KMS-11 (cell line): Measurements from ENCODE around the gene SPINT1.

ENCODE experiments used
- H2AFZ ChIP-seq: fragments of 200-600 bp; sonication (generic); 2 replicates; pipeline ENCODE4 v1.6.1; 2016; ENCODE audit warnings: antibody characterized with exemption, mixed run types, low read depth
- H3K27ac ChIP-seq: fragments of 200-600 bp; sonication (generic); 2 replicates; pipeline ENCODE4 v1.6.1; 2016; ENCODE audit warnings: mild to moderate bottlenecking, mixed run types
- H3K27me3 ChIP-seq: fragments of 200-600 bp; sonication (generic); 2 replicates; pipeline ENCODE4 v1.6.1; 2017; ENCODE audit warnings: mild to moderate bottlenecking, low read depth, mixed run types, moderate library complexity; ENCODE audit not compliant: insufficient read depth
- H3K36me3 ChIP-seq: fragments of 200-600 bp; sonication (generic); 2 replicates; pipeline ENCODE4 v1.6.1; 2017; ENCODE audit warnings: mild to moderate bottlenecking, mixed run types; ENCODE audit not compliant: insufficient read depth
- H3K4me1 ChIP-seq: fragments of 200-600 bp; sonication (generic); 2 replicates; pipeline ENCODE4 v1.6.1; 2016; ENCODE audit warnings: mild to moderate bottlenecking, low read depth, mixed run types; ENCODE audit not compliant: poor library complexity, severe bottlenecking
- H3K4me2 ChIP-seq: fragments of 200-600 bp; sonication (generic); 2 replicates; pipeline ENCODE4 v1.7.0; 2016; ENCODE audit warnings: mild to moderate bottlenecking, mixed run types
- H3K4me3 ChIP-seq: fragments of 200-600 bp; sonication (generic); IDR thresholded peaks from 2 replicates; pipeline ENCODE4 v1.6.1; 2017; ENCODE audit warnings: low read depth, low read length, mixed read lengths; ENCODE audit not compliant: insufficient read depth
- H3K79me2 ChIP-seq: fragments of 200-600 bp; sonication (generic); 2 replicates; pipeline ENCODE4 v1.6.1; 2016; ENCODE audit warnings: low read depth, mixed run types; ENCODE audit not compliant: insufficient read depth
- H3K9ac ChIP-seq: fragments of 200-600 bp; sonication (generic); 2 replicates; pipeline ENCODE4 v1.6.1; 2016; ENCODE audit warnings: mild to moderate bottlenecking, mixed run types
- H4K20me1 ChIP-seq: fragments of 200-600 bp; sonication (generic); 2 replicates; pipeline ENCODE4 v1.6.1; 2016; ENCODE audit warnings: mild to moderate bottlenecking, mixed run types; ENCODE audit not compliant: insufficient read depth
- TF ChIP-seq, protein P1 (sequence below): fragments of 200-600 bp; sonication (generic); conservative IDR thresholded peaks from 2 replicates; pipeline ENCODE4 v1.6.1; 2017; ENCODE audit warnings: low read depth, mild to moderate bottlenecking, antibody characterized with exemption, low read length, moderate library complexity, mixed read lengths

The SPINT1 gene

DNA sequence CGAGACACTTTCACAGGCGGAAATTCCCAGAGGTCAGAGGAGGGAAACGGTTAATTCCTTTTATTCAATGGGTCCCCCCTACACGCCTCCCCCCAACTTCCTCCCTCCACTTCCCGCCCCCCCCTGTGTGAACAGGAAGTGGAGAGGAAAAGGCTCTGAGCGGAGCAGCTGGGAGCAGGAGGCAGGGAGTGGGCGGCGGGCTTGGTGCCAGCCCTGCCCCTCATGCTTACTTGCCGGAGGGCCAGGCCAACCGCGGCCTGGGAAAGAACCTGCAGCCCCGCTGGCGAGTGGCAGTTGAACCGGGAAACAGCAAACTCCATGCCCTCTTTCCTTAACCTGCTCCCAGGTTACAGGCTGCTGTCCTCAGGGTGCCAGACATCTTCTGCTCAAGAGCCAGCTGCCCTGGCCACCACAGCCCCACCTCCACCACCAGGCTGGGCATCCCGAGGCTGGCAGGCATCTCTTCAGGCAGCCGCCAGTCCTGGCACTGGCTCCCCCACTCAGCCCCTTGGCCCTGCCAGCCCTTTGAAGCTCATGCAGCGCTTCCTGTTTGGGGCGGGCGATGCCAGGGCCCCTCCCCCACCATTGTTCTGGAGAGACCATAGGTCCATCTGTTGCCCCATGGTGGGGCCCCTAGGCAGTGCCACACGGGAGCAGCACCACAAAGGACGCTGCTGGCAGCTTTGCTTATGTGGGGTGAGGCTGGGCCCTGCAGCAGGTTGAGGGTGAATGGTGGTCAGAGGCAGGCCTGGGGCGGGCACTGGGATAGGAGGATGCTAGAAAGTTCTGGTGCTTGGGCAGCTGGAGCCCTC is 63.3 kb downstream of the SPINT1 start:
- H3K4me2 ChIP-seq: peak overlapping the region; percentile 99
- H3K4me1 ChIP-seq: peaks cover 40% of the 10 kb centered on the region
- no peaks in the 10 kb centered on the region for H3K79me2 ChIP-seq
- H3K4me3 ChIP-seq: no peak overlapping the region
- H3K36me3 ChIP-seq: no peaks in the 10 kb centered on the region
- TF ChIP-seq, protein P1, sequence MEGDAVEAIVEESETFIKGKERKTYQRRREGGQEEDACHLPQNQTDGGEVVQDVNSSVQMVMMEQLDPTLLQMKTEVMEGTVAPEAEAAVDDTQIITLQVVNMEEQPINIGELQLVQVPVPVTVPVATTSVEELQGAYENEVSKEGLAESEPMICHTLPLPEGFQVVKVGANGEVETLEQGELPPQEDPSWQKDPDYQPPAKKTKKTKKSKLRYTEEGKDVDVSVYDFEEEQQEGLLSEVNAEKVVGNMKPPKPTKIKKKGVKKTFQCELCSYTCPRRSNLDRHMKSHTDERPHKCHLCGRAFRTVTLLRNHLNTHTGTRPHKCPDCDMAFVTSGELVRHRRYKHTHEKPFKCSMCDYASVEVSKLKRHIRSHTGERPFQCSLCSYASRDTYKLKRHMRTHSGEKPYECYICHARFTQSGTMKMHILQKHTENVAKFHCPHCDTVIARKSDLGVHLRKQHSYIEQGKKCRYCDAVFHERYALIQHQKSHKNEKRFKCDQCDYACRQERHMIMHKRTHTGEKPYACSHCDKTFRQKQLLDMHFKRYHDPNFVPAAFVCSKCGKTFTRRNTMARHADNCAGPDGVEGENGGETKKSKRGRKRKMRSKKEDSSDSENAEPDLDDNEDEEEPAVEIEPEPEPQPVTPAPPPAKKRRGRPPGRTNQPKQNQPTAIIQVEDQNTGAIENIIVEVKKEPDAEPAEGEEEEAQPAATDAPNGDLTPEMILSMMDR: no peak
- peak overlapping the region; percentile 53 for H3K27ac ChIP-seq
- no peaks in the 10 kb centered on the region for H3K27me3 ChIP-seq
- peak overlapping the region; percentile 69 for H3K9ac ChIP-seq
- H2AFZ ChIP-seq: peak overlapping the region; percentile 98
- no peaks in the 10 kb centered on the region for H4K20me1 ChIP-seq
